GM21367 (cell line): ENCODE measurements around the gene FGFR4.

ENCODE experiments used
- ATAC-seq: cut with Tn5 transposase; IDR thresholded peaks from one replicate; pipeline ENCODE4 v1.9.1; 2021; ENCODE audit not compliant: unreplicated experiment

FGFR4 gene

GRCh38 chr5:177131352-177132135 lies 44.8 kb downstream of the FGFR4 start:
- ATAC-seq: no peak

- no peak for ATAC-seq
These were observed 45.7 kb downstream of the FGFR4 start for GRCh38 chr5:177132136-177133095.

- peak; percentile 51 for ATAC-seq
These were observed 46.6 kb downstream of the FGFR4 start, which contains the start of gene NSD1 for GRCh38 chr5:177133096-177133852. TSS of gene NSD1 (plus strand) at chr5:177133773. CDS start at chr5:177135104, 1,331 bp downstream.

- ATAC-seq: peak; percentile 16
These were observed 47.4 kb downstream of the FGFR4 start for GRCh38 chr5:177133853-177134696.

GRCh38 chr5:177134697-177135225 lies 48.0 kb downstream of the FGFR4 start:
- no peak for ATAC-seq

GRCh38 chr5:177140312-177140711 lies 53.6 kb downstream of the FGFR4 start:
- no peak for ATAC-seq

- ATAC-seq: no peak
These were observed 54.8 kb downstream of the FGFR4 start for GRCh38 chr5:177141496-177141895.

- no peak for ATAC-seq
These were observed 55.4 kb downstream of the FGFR4 start for GRCh38 chr5:177142098-177142611.

GRCh38 chr5:177142778-177143177 lies 56.1 kb downstream of the FGFR4 start:
- ATAC-seq: no peak

- ATAC-seq: no peak
These were observed 60.4 kb downstream of the FGFR4 start for GRCh38 chr5:177146891-177147638.
